Measurements from ENCODE around the gene PKD2L1. TPM values are rescaled to one million over a fixed set of nuclear protein-coding genes. Genes with fewer than 3 reads are reported as not detected.

PKD2L1 gene
- total RNA-seq, 1 experiment from 2014 or later: not detected

DNA sequence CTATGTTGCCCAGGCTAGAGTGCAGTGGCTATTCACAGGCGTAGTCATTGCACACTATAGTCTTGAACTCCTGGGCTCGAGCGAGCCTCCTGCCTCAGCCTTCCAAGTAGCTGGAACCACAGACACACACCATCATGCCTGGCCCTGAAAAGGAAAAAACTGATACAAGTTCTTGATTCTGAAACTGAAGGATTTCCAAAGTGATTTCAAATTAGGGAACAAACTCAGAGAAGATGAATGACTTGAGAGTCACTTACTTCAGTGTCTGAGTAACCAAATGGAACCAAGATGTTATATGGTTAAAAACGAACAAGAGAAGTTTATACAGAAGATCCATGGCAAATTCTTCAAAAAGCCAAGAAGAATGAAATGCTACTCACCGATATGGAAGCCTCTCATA is 77.0 kb downstream of the PKD2L1 start:
- H3K27me3 ChIP-seq (ENCODE audit: control insufficient read depth, insufficient read depth, low read length): no peaks in the 10 kb centered on the region
- H3K4me1 ChIP-seq (ENCODE audit: control insufficient read depth, insufficient read depth, low read length): no peaks in the 10 kb centered on the region
- no peak overlapping the region for H3K27ac ChIP-seq (ENCODE audit: low read length)
- BruUV-seq (replicated peaks): no TSS peak
- in situ Hi-C loops (cut with HindIII; ENCODE audit: low pct_unique_long_range_greater_than_20kb, low sequenced_read_pairs) (no loop called here), intact Hi-C loops (cut with micrococcal nuclease; ENCODE audit: unreplicated experiment) (no loop called here)
- ChIA-PET POLR2A (no interaction called here), CTCF (no interaction called here)
- no peak overlapping the region for H3K4me3 ChIP-seq (ENCODE audit: low read depth in 2 of 2, low read length in 2 of 2)
- peaks cover 6% of the 10 kb centered on the region; the same call in 1 of the 2 replicates for H3K36me3 ChIP-seq (ENCODE audit: control insufficient read depth, insufficient read depth, low read length)
- DNase-seq (ENCODE audit: low read depth, low spot score) (no peak), ATAC-seq (no peak)
- TF ChIP-seq SIN3A (IDR thresholded peaks at IDR 0.05; ENCODE audit: borderline replicate concordance, insufficient read depth, low read depth, low read length): no peak
- TF ChIP-seq REST (IDR thresholded peaks at IDR 0.05; ENCODE audit: insufficient read depth in 1 of 2, low read depth in 2 of 2, low read length in 1 of 2): no peak
- TF ChIP-seq, protein P1, sequence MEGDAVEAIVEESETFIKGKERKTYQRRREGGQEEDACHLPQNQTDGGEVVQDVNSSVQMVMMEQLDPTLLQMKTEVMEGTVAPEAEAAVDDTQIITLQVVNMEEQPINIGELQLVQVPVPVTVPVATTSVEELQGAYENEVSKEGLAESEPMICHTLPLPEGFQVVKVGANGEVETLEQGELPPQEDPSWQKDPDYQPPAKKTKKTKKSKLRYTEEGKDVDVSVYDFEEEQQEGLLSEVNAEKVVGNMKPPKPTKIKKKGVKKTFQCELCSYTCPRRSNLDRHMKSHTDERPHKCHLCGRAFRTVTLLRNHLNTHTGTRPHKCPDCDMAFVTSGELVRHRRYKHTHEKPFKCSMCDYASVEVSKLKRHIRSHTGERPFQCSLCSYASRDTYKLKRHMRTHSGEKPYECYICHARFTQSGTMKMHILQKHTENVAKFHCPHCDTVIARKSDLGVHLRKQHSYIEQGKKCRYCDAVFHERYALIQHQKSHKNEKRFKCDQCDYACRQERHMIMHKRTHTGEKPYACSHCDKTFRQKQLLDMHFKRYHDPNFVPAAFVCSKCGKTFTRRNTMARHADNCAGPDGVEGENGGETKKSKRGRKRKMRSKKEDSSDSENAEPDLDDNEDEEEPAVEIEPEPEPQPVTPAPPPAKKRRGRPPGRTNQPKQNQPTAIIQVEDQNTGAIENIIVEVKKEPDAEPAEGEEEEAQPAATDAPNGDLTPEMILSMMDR (IDR thresholded peaks at IDR 0.05): no peak
- TF ChIP-seq POLR2AphosphoS5 (IDR thresholded peaks at IDR 0.05; ENCODE audit: low read depth, low read length): no peak
- no peak for TF ChIP-seq TCF7L2 (IDR thresholded peaks at IDR 0.05; ENCODE audit: low read depth, low read length)
- H3K9me3 ChIP-seq (ENCODE audit: control insufficient read depth, insufficient read depth, low read depth, low read length): no peaks in the 10 kb centered on the region

DNA sequence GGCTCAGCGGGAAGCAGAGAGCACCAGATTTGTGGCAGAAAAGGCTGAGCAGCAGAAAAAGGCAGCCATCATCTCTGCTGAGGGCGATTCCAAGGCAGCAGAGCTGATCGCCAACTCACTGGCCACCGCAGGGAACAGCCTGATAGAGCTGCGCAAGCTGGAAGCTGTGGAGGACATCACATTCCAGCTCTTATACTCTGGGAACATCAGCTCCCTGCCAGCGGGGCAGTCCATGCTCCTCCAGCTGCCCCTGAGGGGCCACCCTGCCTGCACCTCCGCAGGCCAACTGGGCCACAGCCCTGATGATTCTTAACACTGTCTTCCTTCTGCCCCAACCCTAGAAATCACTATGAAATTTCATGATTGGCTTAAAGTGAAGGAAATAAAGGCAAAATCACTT is 81.2 kb downstream of the PKD2L1 start:
- no peaks in the 10 kb centered on the region for H3K27me3 ChIP-seq (ENCODE audit: control insufficient read depth, insufficient read depth, low read length)
- TF ChIP-seq, protein P1 (IDR thresholded peaks at IDR 0.05): no peak
- TF ChIP-seq SIN3A (IDR thresholded peaks at IDR 0.05; ENCODE audit: borderline replicate concordance, insufficient read depth, low read depth, low read length) (no peak), REST (IDR thresholded peaks at IDR 0.05; ENCODE audit: insufficient read depth in 1 of 2, low read depth in 2 of 2, low read length in 1 of 2) (no peak), POLR2AphosphoS5 (IDR thresholded peaks at IDR 0.05; ENCODE audit: low read depth, low read length) (no peak), TCF7L2 (IDR thresholded peaks at IDR 0.05; ENCODE audit: low read depth, low read length) (no peak)
- H3K9me3 ChIP-seq (ENCODE audit: control insufficient read depth, insufficient read depth, low read depth, low read length): no peaks in the 10 kb centered on the region
- H3K4me1 ChIP-seq (ENCODE audit: control insufficient read depth, insufficient read depth, low read length): no peaks in the 10 kb centered on the region
- no TSS peak for BruUV-seq (replicated peaks)
- no peak for ATAC-seq
- intact Hi-C loops (cut with micrococcal nuclease; ENCODE audit: unreplicated experiment) (no loop called here), in situ Hi-C loops (cut with HindIII; ENCODE audit: low pct_unique_long_range_greater_than_20kb, low sequenced_read_pairs) (no loop called here)
- no peak overlapping the region for H3K4me3 ChIP-seq (ENCODE audit: low read depth in 2 of 2, low read length in 2 of 2)
- H3K27ac ChIP-seq (ENCODE audit: low read length): no peak overlapping the region
- CTCF ChIA-PET: no interaction called here
- peaks cover 8% of the 10 kb centered on the region for H3K36me3 ChIP-seq (ENCODE audit: control insufficient read depth, insufficient read depth, low read length)
- POLR2A ChIA-PET: no interaction called here
- DNase-seq (ENCODE audit: low read depth, low spot score): no peak

All from Panc1 (cell line).